HepG2 (cell line): ENCODE results near the gene TREX2. TPM values are rescaled to one million over a fixed set of nuclear protein-coding genes. Genes with fewer than 3 reads are reported as not detected.

Experiments
- ATAC-seq: fragments of 200-7000 bp; cut with Tn5 transposase; 3 replicates; pipeline ENCODE4 v1.9.1; 2020; ENCODE audit warnings: mild to moderate bottlenecking, moderate library complexity
- BruUV-seq: library from RNA; stranded (reverse); fragments of 400-500 nt; replicated peaks from 2 replicates; lab custom pipeline; 2021; lab: Mats Ljungman, UMichigan
- CTCF ChIA-PET: fragments of 300-600 bp; formaldehyde crosslinking; extraction: SDS; loops from one replicate; lab custom pipeline; 2021; ENCODE audit warnings: low total read pairs, inconsistent platforms, low intra/inter-chr PET ratio; lab: Yijun Ruan, JAX
- POLR2A ChIA-PET: fragments of 350-600 bp; sonication (Branson Sonifier 250); formaldehyde crosslinking; loops from one replicate; lab custom pipeline; 2020; ENCODE audit warnings: antibody characterized with exemption, inconsistent platforms; lab: Yijun Ruan, JAX
- DNase-seq: peaks from one replicate; pipeline ENCODE4 v3.0.0-alpha.2; 2015; ENCODE audit warnings: low spot score
- FAIRE-seq: peaks from 3 replicates; lab custom pipeline; 2011; peaks lifted over from hg19 to GRCh38; lab: Jason Lieb, UNC
- H2AFZ ChIP-seq: one replicate; pipeline ENCODE4 v1.6.1; 2011; ENCODE audit warnings: low read length, inconsistent platforms
- H3K27ac ChIP-seq: fragments of 300-600 bp; 3 replicates; pipeline ENCODE4 v1.8.0; 2011; ENCODE audit warnings: mixed run types, mild to moderate bottlenecking, mixed read lengths, low read length, inconsistent platforms; ENCODE audit not compliant: insufficient read depth; ENCODE audit errors: extremely low read length
- H3K27me3 ChIP-seq, 2 experiments: fragments of 200-600 bp in 1 of 2; 2 replicates in 1 of 2; 3 replicates in 1 of 2; pipeline versions ENCODE4 v1.6.0 to v1.8.0; 2011; ENCODE audit warnings: low read length in 2 of 2, mild to moderate bottlenecking in 2 of 2, moderate library complexity in 2 of 2, inconsistent platforms in 1 of 2; ENCODE audit not compliant: insufficient read depth in 2 of 2, control insufficient read depth in 1 of 2
- H3K36me3 ChIP-seq, 2 experiments: fragments of 200-600 bp in 1 of 2; replicated peaks in 1 of 2; 2 replicates in 1 of 2; 3 replicates in 1 of 2; pipeline versions ENCODE4 v1.5.1 to v1.8.0; 2011; ENCODE audit warnings: low read length in 2 of 2, inconsistent platforms in 1 of 2; ENCODE audit not compliant: insufficient read depth in 2 of 2, control insufficient read depth in 1 of 2
- H3K4me1 ChIP-seq: 2 replicates; pipeline ENCODE4 v1.5.1; 2012; ENCODE audit warnings: low read length, inconsistent platforms; ENCODE audit not compliant: insufficient read depth
- H3K4me2 ChIP-seq: 2 replicates; pipeline ENCODE4 v1.6.0; 2011; ENCODE audit warnings: low read depth, low read length, inconsistent platforms
- H3K4me3 ChIP-seq, 3 experiments: fragments of 200-600 bp in 1 of 3; sonication (generic), shearing (Covaris generic) in 1 of 3; replicated peaks in 1 of 3; 2 replicates each; pipeline ENCODE4 v1.5.1; 2011 to 2016; ENCODE audit warnings: low read length in 3 of 3, inconsistent platforms in 2 of 3, low read depth in 2 of 3, mild to moderate bottlenecking in 2 of 3, control low read depth in 1 of 3, mixed read lengths in 1 of 3; ENCODE audit not compliant: insufficient read depth in 1 of 3
- H3K79me2 ChIP-seq: one replicate; pipeline ENCODE4 v1.6.1; 2011; ENCODE audit warnings: low read length, inconsistent platforms; ENCODE audit not compliant: insufficient read depth
- H3K9ac ChIP-seq: 2 replicates; pipeline ENCODE4 v1.6.0; 2011; ENCODE audit warnings: mild to moderate bottlenecking, low read depth, low read length, inconsistent platforms; ENCODE audit not compliant: insufficient read depth
- H3K9me3 ChIP-seq: 2 replicates; pipeline ENCODE4 v1.5.1; 2012; ENCODE audit warnings: mild to moderate bottlenecking, low read length
- H4K20me1 ChIP-seq: 2 replicates; pipeline ENCODE4 v1.6.0; 2011; ENCODE audit warnings: inconsistent platforms, mild to moderate bottlenecking, low read length, moderate library complexity; ENCODE audit not compliant: insufficient read depth
- CENPT ChIP-seq: sonication (generic); formaldehyde crosslinking; IDR thresholded peaks from 2 replicates; pipeline ENCODE4 v1.8.0; 2022; ENCODE audit warnings: low read depth, mild to moderate bottlenecking, moderate library complexity, missing genetic modification reagents
- CHCHD3 ChIP-seq: sonication (generic); formaldehyde crosslinking; IDR thresholded peaks from 2 replicates; pipeline ENCODE4 v1.8.0; 2022; ENCODE audit warnings: mild to moderate bottlenecking, missing genetic modification reagents, moderate library complexity
- FOXK2 ChIP-seq: fragments of 450-650 bp; IDR thresholded peaks from 2 replicates; pipeline ENCODE4 v1.6.1; 2016
- KAT2B ChIP-seq: fragments of 150-350 bp; IDR thresholded peaks from 2 replicates; pipeline ENCODE4 v1.6.1; 2014; ENCODE audit warnings: low read depth, low read length, borderline replicate concordance
- STAG1 ChIP-seq: sonication (generic); formaldehyde crosslinking; IDR thresholded peaks from 2 replicates; pipeline ENCODE4 v1.4.0; 2020; ENCODE audit warnings: missing genetic modification reagents
- SUZ12 ChIP-seq: fragments of 150-350 bp; IDR thresholded peaks from 2 replicates; pipeline ENCODE4 v1.6.1; 2014; ENCODE audit warnings: low read depth, low read length
- ZNF234 ChIP-seq: sonication (generic); formaldehyde crosslinking; conservative IDR thresholded peaks from 2 replicates; pipeline ENCODE4 v1.5.1; 2020; ENCODE audit warnings: mild to moderate bottlenecking, missing genetic modification reagents
- ZNF737 ChIP-seq: sonication (generic); formaldehyde crosslinking; IDR thresholded peaks from 2 replicates; pipeline ENCODE4 v1.5.0; 2020; ENCODE audit warnings: missing genetic modification reagents, mild to moderate bottlenecking, borderline replicate concordance
- ZSCAN25 ChIP-seq: sonication (generic); formaldehyde crosslinking; IDR thresholded peaks from 2 replicates; pipeline ENCODE4 v1.8.0; 2022; ENCODE audit warnings: mild to moderate bottlenecking, missing genetic modification reagents
- WGBS: methylation state at CpG from one replicate; pipeline ENCODE4 v1.1.6; 2017; ENCODE audit warnings: low lambda C conversion rate; 5-methylcytosine and 5-hydroxymethylcytosine counted together
- in situ Hi-C: cut with HindIII; loops from 2 replicates; pipeline ENCODE4 v1.10.0; 2017; ENCODE audit warnings: low pct_unique_long_range_greater_than_20kb; ENCODE audit not compliant: extremely low pct_ligation_motif_present
- intact Hi-C: fragments of 100-400 bp; cut with micrococcal nuclease; formaldehyde crosslinking; loops from one replicate; pipeline ENCODE4 v1.10.0; 2022; ENCODE audit not compliant: unreplicated experiment
- polyA plus RNA-seq, 8 experiments: library from polyadenylated mRNA; depleted of rRNA in 3 of 8; stranded (reverse) in 7 of 8; unstranded in 1 of 8; fragments of >200 nt; fragmentation: Illumina TruSeq in 4 of 8; extraction: Trizol in 4 of 8; gene quantifications; 2 replicates each; pipeline versions ENCODE4 v1.2.1 to v1.2.3, GENCODE V29; 2011 to 2016; ENCODE audit warnings: low read depth in 4 of 8, missing spikeins in 1 of 8, mixed read lengths in 1 of 8; ENCODE audit not compliant: insufficient read depth in 1 of 8
- total RNA-seq, 5 experiments: library from RNA; depleted of rRNA; stranded (reverse); fragments of >200 nt; fragmentation: Illumina TruSeq; extraction: Trizol; gene quantifications; 2 replicates each; pipeline ENCODE4 v1.2.3, GENCODE V29; 2016; ENCODE audit warnings: low read depth in 1 of 5
- TF ChIP-seq, protein P1 (sequence below): sonication (generic); formaldehyde crosslinking; IDR thresholded peaks from 2 replicates; pipeline ENCODE4 v1.5.0; 2020; ENCODE audit warnings: mild to moderate bottlenecking, missing genetic modification reagents, moderate library complexity
- TF ChIP-seq, protein P2 (sequence below): sonication (generic); formaldehyde crosslinking; IDR thresholded peaks from 2 replicates; pipeline ENCODE4 v1.4.0; 2020; ENCODE audit warnings: missing genetic modification reagents
- TF ChIP-seq, protein P3 (sequence below): IDR thresholded peaks from 2 replicates; pipeline ENCODE4 v1.6.1; 2016; ENCODE audit warnings: low read depth, control low read depth

Gene TREX2
- total and polyA plus RNA-seq, 2 of the 13 experiments (the other 11 are each of a cell fraction or from before 2014, with no cell fraction given), result 0.13 to 0.18 TPM

DNA sequence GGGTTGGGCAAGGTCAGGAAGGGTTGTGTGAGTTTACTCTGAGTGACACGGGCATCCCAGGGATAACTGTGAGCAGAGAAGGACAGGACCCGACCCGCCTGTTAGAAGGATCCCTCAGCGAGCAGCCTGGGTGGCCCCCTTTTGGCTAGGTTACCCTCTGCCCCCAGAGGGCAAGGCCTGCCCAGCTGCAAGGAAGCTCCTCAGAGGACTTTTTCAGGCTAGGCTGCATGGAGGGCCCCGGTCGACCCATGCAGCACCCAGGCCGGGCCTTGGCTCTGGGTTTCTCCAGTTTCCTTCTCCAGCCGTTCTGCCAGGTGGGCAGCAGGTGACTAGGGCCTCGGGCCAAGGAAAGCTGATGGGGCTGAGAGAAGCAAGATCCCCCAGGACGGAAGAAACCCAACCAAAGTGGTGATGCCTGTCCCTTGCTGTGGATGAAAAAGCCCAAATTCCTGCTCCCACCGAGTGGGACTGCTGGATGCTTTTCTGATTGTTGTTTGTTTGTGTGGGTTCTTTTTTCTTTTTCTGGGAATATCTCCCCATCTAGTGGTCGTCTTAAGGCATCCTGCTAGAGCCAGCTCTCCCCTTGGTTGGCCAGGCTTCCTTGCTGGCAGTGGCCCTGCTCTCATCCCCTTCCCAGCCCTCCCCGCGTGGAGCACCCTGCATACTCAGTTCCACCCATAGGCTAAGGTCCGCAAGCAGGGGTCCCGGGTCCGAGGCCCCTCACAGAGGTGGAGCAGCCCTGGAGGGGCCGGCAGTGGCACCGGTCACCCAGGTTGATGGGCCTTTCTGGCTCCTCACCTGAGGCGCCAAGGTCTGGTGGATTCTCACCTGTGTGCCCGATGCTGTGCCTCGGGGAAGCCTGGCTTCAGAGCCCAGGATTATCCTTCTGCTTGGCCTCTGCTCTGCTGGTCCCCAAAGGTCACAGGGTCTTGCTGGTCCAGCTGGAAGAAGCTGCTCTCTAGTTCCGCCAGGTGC, 32.8 kb downstream of the TREX2 start:
- 27% methylated on average over 4 of the region's 23 CpGs for WGBS
- DNase-seq, result no peak
- Histone ChIP-seq H3K9ac (no peak overlapping the region), H3K36me3 (no peaks in the 10 kb centered on the region), H2AFZ (no peak overlapping the region), H3K27ac (no peak overlapping the region), H4K20me1 (no peaks in the 10 kb centered on the region), H3K4me3 (no peak overlapping the region), H3K4me2 (no peak overlapping the region), H3K4me1 (peaks cover 42% of the 10 kb centered on the region), H3K79me2 (no peaks in the 10 kb centered on the region), H3K9me3 (no peaks in the 10 kb centered on the region), H3K27me3 (peaks cover 2 to 8% of the 10 kb centered on the region in 2 experiments; a peak in 2 of 5 replicates)
- in situ Hi-C loops, result loop anchor here (10.0 kb wide), 1 partner anchor 378 kb away; no protein-coding TSS in a partner anchor
- no peak for FAIRE-seq
- CTCF ChIA-PET, result no interaction called here
- POLR2A ChIA-PET, result no interaction called here
- intact Hi-C loops, result no loop called here
- ATAC-seq, result no peak
- TF ChIP-seq STAG1 (CRISPR knock-in tag) (peak; percentile 46), SUZ12 (no peak)
- TF ChIP-seq, protein P1, sequence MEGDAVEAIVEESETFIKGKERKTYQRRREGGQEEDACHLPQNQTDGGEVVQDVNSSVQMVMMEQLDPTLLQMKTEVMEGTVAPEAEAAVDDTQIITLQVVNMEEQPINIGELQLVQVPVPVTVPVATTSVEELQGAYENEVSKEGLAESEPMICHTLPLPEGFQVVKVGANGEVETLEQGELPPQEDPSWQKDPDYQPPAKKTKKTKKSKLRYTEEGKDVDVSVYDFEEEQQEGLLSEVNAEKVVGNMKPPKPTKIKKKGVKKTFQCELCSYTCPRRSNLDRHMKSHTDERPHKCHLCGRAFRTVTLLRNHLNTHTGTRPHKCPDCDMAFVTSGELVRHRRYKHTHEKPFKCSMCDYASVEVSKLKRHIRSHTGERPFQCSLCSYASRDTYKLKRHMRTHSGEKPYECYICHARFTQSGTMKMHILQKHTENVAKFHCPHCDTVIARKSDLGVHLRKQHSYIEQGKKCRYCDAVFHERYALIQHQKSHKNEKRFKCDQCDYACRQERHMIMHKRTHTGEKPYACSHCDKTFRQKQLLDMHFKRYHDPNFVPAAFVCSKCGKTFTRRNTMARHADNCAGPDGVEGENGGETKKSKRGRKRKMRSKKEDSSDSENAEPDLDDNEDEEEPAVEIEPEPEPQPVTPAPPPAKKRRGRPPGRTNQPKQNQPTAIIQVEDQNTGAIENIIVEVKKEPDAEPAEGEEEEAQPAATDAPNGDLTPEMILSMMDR, result peak; percentile 38; the same call in 1 of the 2 replicates
- BruUV-seq, result no TSS peak

DNA sequence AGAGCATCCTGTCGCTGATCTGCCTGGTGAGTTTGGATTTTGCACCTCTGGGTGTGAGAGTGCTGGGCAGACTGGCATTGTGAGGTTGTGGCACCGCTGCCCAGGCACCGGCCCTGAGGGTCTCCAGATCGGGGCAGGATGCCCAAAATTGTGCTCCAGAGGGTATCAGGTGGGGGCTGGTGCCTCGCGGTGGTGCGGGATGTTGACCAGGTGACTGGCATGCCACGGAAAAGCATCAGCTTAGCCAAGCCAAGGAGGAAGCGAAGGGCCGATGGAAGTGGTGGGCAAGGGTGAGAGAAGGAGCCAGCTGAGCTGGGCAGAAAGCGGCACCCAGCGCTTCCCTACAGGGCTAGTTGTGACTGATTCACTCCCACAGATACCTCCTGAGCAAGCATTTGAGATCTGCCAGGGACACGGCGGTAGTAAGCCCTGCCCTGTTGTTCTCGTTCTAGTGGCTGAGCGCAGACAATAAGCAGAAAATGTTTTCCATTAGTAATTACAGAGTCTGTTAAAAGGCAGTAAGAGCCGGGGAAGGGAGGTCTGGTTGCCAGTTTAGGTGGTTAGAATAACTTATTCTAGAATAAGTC, 33.8 kb downstream of the TREX2 start:
- no peak for FAIRE-seq
- no TSS peak for BruUV-seq
- no peaks in the 10 kb centered on the region for H3K79me2 ChIP-seq
- intact Hi-C loops, result no loop called here
- no peak for ATAC-seq
- peaks cover 1 to 2% of the 10 kb centered on the region in 2 experiments; a peak in 1 of 5 replicates for H3K27me3 ChIP-seq
- no peak overlapping the region for H3K9ac ChIP-seq
- H3K4me1 ChIP-seq, result peaks cover 48% of the 10 kb centered on the region
- H3K36me3 ChIP-seq, result no peaks in the 10 kb centered on the region
- no peak for DNase-seq
- no peaks in the 10 kb centered on the region for H4K20me1 ChIP-seq
- H3K4me2 ChIP-seq, result no peak overlapping the region
- no peak overlapping the region for H3K27ac ChIP-seq
- H3K9me3 ChIP-seq, result no peaks in the 10 kb centered on the region
- in situ Hi-C loops, result loop anchor here (10.0 kb wide), 1 partner anchor 377 kb away; no protein-coding TSS in a partner anchor
- H2AFZ ChIP-seq, result no peak overlapping the region
- WGBS, result 84% methylated on average over 10 of the region's 17 CpGs
- CTCF ChIA-PET, result no interaction called here
- POLR2A ChIA-PET, result no interaction called here
- no peak for TF ChIP-seq KAT2B
- TF ChIP-seq, protein P2, sequence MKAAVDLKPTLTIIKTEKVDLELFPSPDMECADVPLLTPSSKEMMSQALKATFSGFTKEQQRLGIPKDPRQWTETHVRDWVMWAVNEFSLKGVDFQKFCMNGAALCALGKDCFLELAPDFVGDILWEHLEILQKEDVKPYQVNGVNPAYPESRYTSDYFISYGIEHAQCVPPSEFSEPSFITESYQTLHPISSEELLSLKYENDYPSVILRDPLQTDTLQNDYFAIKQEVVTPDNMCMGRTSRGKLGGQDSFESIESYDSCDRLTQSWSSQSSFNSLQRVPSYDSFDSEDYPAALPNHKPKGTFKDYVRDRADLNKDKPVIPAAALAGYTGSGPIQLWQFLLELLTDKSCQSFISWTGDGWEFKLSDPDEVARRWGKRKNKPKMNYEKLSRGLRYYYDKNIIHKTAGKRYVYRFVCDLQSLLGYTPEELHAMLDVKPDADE (CRISPR knock-in tag), result no peak
- no peak for TF ChIP-seq CENPT (CRISPR knock-in tag)
- no peak for TF ChIP-seq FOXK2
- TF ChIP-seq, protein P3, sequence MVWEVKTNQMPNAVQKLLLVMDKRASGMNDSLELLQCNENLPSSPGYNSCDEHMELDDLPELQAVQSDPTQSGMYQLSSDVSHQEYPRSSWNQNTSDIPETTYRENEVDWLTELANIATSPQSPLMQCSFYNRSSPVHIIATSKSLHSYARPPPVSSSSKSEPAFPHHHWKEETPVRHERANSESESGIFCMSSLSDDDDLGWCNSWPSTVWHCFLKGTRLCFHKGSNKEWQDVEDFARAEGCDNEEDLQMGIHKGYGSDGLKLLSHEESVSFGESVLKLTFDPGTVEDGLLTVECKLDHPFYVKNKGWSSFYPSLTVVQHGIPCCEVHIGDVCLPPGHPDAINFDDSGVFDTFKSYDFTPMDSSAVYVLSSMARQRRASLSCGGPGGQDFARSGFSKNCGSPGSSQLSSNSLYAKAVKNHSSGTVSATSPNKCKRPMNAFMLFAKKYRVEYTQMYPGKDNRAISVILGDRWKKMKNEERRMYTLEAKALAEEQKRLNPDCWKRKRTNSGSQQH (CRISPR knock-in tag), result no peak
- TF ChIP-seq ZNF737 (CRISPR knock-in tag), result no peak
- TF ChIP-seq CHCHD3, result no peak
- no peak for TF ChIP-seq ZSCAN25
- no peak for TF ChIP-seq ZNF234 (CRISPR knock-in tag)
- H3K4me3 ChIP-seq, result no peak overlapping the region
